Measurements from ENCODE around the gene DOCK11.

The DOCK11 gene

DNA sequence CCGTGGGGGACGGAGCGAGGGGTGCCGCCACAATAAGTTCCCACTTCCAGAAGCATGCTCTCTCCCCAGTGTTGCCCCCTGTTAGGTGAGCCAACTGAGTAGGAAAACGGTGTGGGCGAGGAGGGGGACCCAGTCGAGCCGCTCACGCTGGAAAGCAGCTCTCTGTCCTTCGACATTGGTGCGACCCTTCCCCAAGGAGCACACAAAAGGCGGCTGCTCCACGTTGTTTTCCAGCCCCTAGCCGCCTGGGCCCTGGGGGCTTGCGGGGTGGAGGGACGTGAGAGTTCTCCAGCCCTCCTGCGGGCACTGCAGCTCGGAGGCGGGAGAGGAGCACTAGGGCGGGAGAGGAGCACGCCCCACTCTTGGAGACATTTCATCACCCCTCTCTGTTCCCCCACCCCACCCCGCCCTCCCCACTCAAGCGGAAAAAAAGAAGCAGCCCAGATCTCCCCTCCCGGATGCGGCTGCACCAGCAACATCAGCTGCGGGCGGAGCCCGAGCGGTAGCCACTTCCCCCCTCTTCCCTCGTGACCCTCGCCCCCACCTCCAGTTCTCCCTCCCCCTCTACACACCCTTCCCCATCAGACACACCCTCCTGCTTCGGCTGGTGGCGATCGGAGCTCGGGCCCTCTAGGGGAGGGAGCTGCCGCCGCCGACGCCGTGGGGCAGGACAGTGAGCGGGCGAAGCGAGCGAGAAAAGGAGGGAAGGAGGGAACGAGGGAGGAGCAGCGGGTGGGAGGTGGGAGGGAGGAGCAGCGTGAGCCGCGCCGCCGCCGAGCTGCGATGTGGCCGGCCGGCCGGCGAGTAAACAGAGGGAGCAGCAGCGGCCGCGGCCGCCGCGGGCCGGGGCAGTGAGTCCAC lies at the start of gene DOCK11:
Gene DOCK11 (plus strand): TSS at position 755 of the 861 bp plus-strand sequence. CDS start 157 bp downstream, outside the sequence.
- TF ChIP-seq, protein P1, sequence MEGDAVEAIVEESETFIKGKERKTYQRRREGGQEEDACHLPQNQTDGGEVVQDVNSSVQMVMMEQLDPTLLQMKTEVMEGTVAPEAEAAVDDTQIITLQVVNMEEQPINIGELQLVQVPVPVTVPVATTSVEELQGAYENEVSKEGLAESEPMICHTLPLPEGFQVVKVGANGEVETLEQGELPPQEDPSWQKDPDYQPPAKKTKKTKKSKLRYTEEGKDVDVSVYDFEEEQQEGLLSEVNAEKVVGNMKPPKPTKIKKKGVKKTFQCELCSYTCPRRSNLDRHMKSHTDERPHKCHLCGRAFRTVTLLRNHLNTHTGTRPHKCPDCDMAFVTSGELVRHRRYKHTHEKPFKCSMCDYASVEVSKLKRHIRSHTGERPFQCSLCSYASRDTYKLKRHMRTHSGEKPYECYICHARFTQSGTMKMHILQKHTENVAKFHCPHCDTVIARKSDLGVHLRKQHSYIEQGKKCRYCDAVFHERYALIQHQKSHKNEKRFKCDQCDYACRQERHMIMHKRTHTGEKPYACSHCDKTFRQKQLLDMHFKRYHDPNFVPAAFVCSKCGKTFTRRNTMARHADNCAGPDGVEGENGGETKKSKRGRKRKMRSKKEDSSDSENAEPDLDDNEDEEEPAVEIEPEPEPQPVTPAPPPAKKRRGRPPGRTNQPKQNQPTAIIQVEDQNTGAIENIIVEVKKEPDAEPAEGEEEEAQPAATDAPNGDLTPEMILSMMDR (IDR thresholded peaks at IDR 0.05; ENCODE audit: low read depth, low read length, missing control alignments), result no peak
- peak; percentile 50 for DNase-seq
- in situ Hi-C loops (cut with HindIII; ENCODE audit: low pct_ligation_motif_present, low sequenced_read_pairs), result no loop called here
- Histone ChIP-seq H3K4me3 (ENCODE audit: low read depth, low read length) (peak within 1 kb of the TSS; percentile 68), H3K27ac (no peak within 1 kb of the TSS), H3K36me3 (replicated peaks) (no peaks in the 10 kb centered on the region), H3K27me3 (replicated peaks) (no peaks in the 10 kb centered on the region)

DNA sequence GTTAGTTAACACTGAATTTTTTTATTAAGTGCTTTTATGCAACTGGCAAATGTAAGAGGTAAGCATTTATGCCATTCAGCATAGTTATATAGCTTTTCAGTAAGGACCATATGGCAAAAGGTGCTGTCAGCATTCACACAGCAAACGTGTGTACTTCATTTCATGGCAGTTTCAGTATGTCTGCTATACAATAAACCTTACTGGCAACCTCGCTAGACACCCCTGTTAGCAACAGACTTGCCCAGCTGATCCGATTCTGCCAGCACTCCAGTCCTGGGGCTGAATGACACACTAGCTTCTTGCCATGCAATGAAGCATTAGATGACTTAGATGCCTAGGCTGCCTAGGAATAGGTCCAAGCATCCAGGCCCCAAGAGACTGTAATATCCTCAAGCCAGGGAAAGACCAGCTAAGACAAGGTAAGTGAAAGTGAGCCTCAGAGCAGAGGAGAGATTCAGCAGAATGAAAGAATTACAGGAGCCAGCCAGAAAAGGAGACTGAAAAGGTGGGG lies 47.3 kb upstream of the DOCK11 start:
- no peak for DNase-seq
- Histone ChIP-seq H3K36me3 (replicated peaks) (peaks cover 2% of the 10 kb centered on the region), H3K4me3 (ENCODE audit: low read depth, low read length) (no peak overlapping the region), H3K27me3 (replicated peaks) (no peaks in the 10 kb centered on the region), H3K27ac (no peak overlapping the region)
- in situ Hi-C loops (cut with HindIII; ENCODE audit: low pct_ligation_motif_present, low sequenced_read_pairs), result no loop called here
- TF ChIP-seq, protein P1 (IDR thresholded peaks at IDR 0.05; ENCODE audit: low read depth, low read length, missing control alignments), result no peak

DNA sequence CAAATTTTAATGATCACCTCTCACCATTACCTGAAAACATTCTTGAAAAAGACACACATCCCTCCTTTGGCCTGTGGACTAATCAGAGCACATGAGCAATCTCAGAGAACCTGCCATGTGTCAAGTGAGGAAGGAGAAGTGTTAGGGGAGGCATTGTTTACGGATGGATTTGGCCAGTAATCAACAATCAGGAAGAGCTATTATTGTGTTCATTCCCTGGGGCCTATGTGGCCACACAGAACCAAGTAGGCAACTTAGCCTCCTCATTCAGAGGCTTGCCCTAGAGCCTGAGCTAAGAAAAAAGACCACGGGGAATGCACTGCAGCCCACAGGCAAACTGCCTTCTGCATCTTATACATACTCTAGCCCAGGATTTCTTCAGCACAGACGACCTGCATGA lies 40.6 kb upstream of the DOCK11 start:
- no peak overlapping the region for H3K4me3 ChIP-seq (ENCODE audit: low read depth, low read length)
- H3K27ac ChIP-seq, result no peak overlapping the region
- H3K27me3 ChIP-seq (replicated peaks), result no peaks in the 10 kb centered on the region
- in situ Hi-C loops (cut with HindIII; ENCODE audit: low pct_ligation_motif_present, low sequenced_read_pairs), result no loop called here
- H3K36me3 ChIP-seq (replicated peaks), result no peaks in the 10 kb centered on the region
- no peak for DNase-seq
- TF ChIP-seq, protein P1 (IDR thresholded peaks at IDR 0.05; ENCODE audit: low read depth, low read length, missing control alignments), result no peak

DNA sequence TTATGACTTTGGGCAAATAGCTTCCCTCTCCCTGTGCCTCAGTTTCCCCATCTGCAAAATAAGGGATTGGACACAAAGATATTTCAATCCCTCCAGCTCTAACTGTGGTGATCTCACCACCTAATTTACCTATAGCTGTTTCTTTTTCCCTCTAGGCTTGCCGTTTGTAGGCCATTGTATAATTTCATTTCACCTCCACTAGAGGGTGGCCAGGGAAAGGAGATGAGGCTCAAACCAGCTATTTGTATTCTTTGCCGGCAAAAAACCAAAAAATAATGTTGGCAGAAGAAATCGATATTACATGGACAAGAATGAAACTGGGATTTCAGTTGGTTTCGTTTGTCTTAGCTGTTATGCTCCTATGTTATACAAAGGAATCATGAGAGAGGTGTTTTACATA lies 36.1 kb upstream of the DOCK11 start:
- Histone ChIP-seq H3K27me3 (replicated peaks) (no peaks in the 10 kb centered on the region), H3K4me3 (ENCODE audit: low read depth, low read length) (no peak overlapping the region), H3K36me3 (replicated peaks) (no peaks in the 10 kb centered on the region), H3K27ac (no peak overlapping the region)
- TF ChIP-seq, protein P1 (IDR thresholded peaks at IDR 0.05; ENCODE audit: low read depth, low read length, missing control alignments), result peak; percentile 66
- in situ Hi-C loops (cut with HindIII; ENCODE audit: low pct_ligation_motif_present, low sequenced_read_pairs), result no loop called here
- peak; percentile 11 for DNase-seq

DNA sequence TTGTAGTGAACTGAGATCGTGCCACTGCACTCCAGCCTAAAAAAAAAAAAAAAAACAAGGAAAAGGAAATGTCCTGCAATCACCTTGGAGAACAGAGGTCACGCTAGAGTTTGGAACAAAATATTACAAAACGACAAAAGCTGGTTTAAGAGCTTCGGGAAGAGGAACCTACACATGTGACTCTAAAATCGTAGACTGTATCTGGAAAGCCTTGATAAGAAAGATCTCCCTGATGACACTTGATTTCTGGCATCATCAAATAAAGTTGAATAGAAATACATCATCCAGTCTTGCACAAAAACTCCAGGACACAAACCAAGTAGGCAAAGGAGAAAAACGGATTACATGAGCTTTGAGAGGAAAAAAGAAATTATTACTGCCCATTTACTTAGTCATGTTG lies 31.1 kb upstream of the DOCK11 start:
- no peaks in the 10 kb centered on the region for H3K36me3 ChIP-seq (replicated peaks)
- DNase-seq, result no peak
- TF ChIP-seq, protein P1 (IDR thresholded peaks at IDR 0.05; ENCODE audit: low read depth, low read length, missing control alignments), result no peak
- in situ Hi-C loops (cut with HindIII; ENCODE audit: low pct_ligation_motif_present, low sequenced_read_pairs), result no loop called here
- no peaks in the 10 kb centered on the region for H3K27me3 ChIP-seq (replicated peaks)
- H3K27ac ChIP-seq, result no peak overlapping the region
- no peak overlapping the region for H3K4me3 ChIP-seq (ENCODE audit: low read depth, low read length)

All from brain microvascular endothelial cell (primary cell).